ENCODE measurements around the gene USP21.

GRCh38 chr1:161128591-161129420 lies 30.5 kb upstream of the USP21 start:
- TF ChIP-seq, protein P1, sequence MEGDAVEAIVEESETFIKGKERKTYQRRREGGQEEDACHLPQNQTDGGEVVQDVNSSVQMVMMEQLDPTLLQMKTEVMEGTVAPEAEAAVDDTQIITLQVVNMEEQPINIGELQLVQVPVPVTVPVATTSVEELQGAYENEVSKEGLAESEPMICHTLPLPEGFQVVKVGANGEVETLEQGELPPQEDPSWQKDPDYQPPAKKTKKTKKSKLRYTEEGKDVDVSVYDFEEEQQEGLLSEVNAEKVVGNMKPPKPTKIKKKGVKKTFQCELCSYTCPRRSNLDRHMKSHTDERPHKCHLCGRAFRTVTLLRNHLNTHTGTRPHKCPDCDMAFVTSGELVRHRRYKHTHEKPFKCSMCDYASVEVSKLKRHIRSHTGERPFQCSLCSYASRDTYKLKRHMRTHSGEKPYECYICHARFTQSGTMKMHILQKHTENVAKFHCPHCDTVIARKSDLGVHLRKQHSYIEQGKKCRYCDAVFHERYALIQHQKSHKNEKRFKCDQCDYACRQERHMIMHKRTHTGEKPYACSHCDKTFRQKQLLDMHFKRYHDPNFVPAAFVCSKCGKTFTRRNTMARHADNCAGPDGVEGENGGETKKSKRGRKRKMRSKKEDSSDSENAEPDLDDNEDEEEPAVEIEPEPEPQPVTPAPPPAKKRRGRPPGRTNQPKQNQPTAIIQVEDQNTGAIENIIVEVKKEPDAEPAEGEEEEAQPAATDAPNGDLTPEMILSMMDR (IDR thresholded peaks at IDR 0.05): no peak
- TF ChIP-seq POLR2A (IDR thresholded peaks at IDR 0.05): no peak

Measured in heart left ventricle (tissue), 13 donors.